MG63 (cell line): ENCODE data around the gene FLT3LG. TPM values are rescaled to one million over a fixed set of nuclear protein-coding genes. Genes with fewer than 3 reads are reported as not detected.
A peak's percentile ranks its signal among the peaks of the same experiment; 100 is the strongest.
"Not testable (repeated sequence)": the region's sequence is repeated elsewhere in the genome, so short reads cannot be mapped to it uniquely, and the experiment has no call there.

Experiments
- DNase-seq: peaks from one replicate; pipeline ENCODE4 v3.0.0-alpha.2; 2020
- H3K27me3 ChIP-seq: fragments of 250-450 bp; sonication (Bioruptor Pico); 2 replicates; pipeline ENCODE4 v1.5.1; 2020; ENCODE audit warnings: mild to moderate bottlenecking, moderate library complexity
- H3K36me3 ChIP-seq: fragments of 250-450 bp; sonication (Bioruptor Pico); 2 replicates; pipeline ENCODE4 v1.5.1; 2020; ENCODE audit warnings: mild to moderate bottlenecking, moderate library complexity
- H3K4me3 ChIP-seq: fragments of 250-450 bp; sonication (Bioruptor Pico); 2 replicates; pipeline ENCODE4 v1.5.1; 2020; ENCODE audit warnings: mild to moderate bottlenecking, moderate library complexity
- H3K9me3 ChIP-seq: fragments of 250-450 bp; sonication (Bioruptor Pico); 2 replicates; pipeline ENCODE4 v1.5.1; 2020; ENCODE audit warnings: mild to moderate bottlenecking, moderate library complexity
- total RNA-seq: library from RNA; depleted of rRNA; stranded (reverse); fragments of >200 nt; shearing (Covaris generic); gene quantifications from 2 replicates; pipeline ENCODE4 v1.2.3, GENCODE V29; 2014; ENCODE audit warnings: low replicate concordance

FLT3LG gene
- total RNA-seq, 1 experiment from 2014 or later: 5.0 TPM

GRCh38 chr19:49436381-49437017 lies 37.5 kb upstream of the FLT3LG start:
- H3K27me3 ChIP-seq: peaks cover 71% of the 10 kb centered on the region
- H3K9me3 ChIP-seq: no peaks in the 10 kb centered on the region
- no peak overlapping the region for H3K4me3 ChIP-seq
- no peaks in the 10 kb centered on the region for H3K36me3 ChIP-seq
- DNase-seq: no peak

DNA sequence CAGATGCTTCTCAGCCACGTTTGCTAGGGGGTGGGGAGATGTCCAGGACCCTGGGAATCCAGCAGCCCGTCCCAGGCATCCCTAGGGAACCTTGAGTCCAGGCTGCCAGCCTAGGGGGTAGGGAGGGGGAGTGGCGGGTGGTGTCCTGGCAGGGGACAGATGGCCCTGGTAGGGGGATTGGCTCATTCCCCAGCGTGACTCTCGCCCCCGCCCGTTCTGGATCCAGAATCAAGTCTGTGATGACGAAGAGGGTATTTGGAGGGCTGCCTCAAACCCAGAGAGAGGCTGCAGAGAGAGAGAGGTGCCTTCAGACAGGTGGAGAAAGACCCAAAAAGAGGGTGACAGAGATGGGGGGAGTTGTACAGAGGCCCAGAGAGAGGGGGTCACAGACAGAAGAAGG lies 36.8 kb upstream of the FLT3LG start:
- H3K27me3 ChIP-seq: peaks cover 73% of the 10 kb centered on the region
- no peaks in the 10 kb centered on the region for H3K9me3 ChIP-seq
- no peak overlapping the region for H3K4me3 ChIP-seq
- no peaks in the 10 kb centered on the region for H3K36me3 ChIP-seq
- no peak for DNase-seq

DNA sequence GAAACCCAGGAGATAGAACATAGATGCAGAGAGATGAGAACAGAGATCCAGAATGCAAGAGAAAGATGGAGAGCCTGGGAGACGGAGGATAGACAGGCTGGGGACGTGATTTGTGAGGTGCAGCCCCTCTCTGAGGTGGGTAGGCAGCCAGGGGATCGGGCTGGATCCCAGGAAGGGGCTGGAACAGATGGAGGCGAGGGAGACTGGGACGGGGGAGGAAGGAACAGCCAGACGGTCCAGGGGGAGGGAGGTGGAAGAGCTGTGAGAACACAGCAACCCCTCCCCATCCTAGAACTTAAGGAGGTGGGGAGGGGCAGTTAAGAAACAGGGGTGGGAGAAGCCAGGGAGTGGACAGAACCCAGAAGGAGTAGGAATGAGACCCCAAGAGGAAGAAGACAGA lies 35.8 kb upstream of the FLT3LG start:
- DNase-seq: no peak
- H3K27me3 ChIP-seq: peaks cover 67% of the 10 kb centered on the region

GRCh38 chr19:49439836-49440235 lies 34.2 kb upstream of the FLT3LG start:
- no peaks in the 10 kb centered on the region for H3K9me3 ChIP-seq
- no peak for DNase-seq
- peaks cover 61% of the 10 kb centered on the region for H3K27me3 ChIP-seq
- H3K36me3 ChIP-seq: no peaks in the 10 kb centered on the region
- H3K4me3 ChIP-seq: no peak overlapping the region

More for the DNA sequence above, 35.8 kb upstream of the FLT3LG start:
- Histone ChIP-seq H3K36me3 (no peaks in the 10 kb centered on the region), H3K9me3 (no peaks in the 10 kb centered on the region), H3K4me3 (no peak overlapping the region)

DNA sequence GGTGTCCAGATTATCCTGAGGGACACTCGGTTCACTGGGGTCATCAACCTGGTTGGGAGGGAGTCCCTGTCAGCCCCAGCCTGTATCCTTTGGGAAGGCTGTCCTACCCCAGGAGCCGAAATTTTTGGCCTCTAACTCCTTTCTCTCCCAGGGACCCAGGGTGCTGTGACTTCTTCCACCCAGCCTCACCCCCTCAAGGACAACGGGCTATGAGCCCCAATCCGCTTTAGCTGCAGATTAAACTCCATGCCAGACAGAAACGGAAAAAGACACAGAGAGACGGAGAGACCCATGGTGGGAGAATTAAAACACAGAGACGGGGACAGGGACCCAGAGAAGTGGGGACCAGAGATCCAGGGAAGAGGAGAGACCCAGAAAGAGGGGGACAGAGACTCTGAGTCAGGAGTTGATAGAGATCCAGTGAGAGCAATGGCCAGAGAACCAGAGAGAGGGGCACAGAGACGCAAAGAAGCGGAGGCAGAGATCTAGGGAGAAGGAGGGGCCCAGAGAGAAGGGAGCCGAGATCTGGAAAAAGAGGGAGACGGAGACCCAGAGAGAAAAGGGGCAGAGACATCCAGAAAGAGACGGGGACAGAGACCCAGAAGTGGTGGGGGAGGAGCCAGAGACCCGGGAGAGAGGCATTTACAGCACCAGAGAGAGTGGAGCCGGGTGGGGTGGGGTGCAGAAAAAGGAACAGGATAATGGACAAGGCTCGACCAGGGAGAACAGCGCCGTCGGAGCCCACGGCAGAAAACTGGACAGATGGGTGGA lies 33.4 kb upstream of the FLT3LG start:
- Histone ChIP-seq H3K9me3 (no peaks in the 10 kb centered on the region), H3K27me3 (peaks cover 61% of the 10 kb centered on the region), H3K36me3 (no peaks in the 10 kb centered on the region), H3K4me3 (no peak overlapping the region)
- no peak for DNase-seq

- Histone ChIP-seq H3K27me3 (peaks cover 58% of the 10 kb centered on the region), H3K4me3 (peak within 1 kb of the TSS; percentile 65), H3K36me3 (no peaks in the 10 kb centered on the region; the same call in 1 of the 2 replicates), H3K9me3 (no peaks in the 10 kb centered on the region)
- DNase-seq: no peak
These were observed 32.6 kb upstream of the FLT3LG start, which contains the start of gene SLC17A7 for GRCh38 chr19:49441210-49441959. Gene SLC17A7 (minus strand): TSS chr19:49441527. CDS start chr19:49441379, 148 bp downstream.

- Histone ChIP-seq H3K36me3 (peaks cover 5% of the 10 kb centered on the region), H3K27me3 (peaks cover 52% of the 10 kb centered on the region), H3K9me3 (no peaks in the 10 kb centered on the region), H3K4me3 (no peak overlapping the region)
- DNase-seq: no peak
These were observed 32.1 kb upstream of the FLT3LG start for GRCh38 chr19:49441960-49442350.

GRCh38 chr19:49442354-49442753 lies 31.7 kb upstream of the FLT3LG start:
- peaks cover 9% of the 10 kb centered on the region for H3K36me3 ChIP-seq
- peaks cover 48% of the 10 kb centered on the region for H3K27me3 ChIP-seq
- H3K4me3 ChIP-seq: peak overlapping the region; percentile 65
- H3K9me3 ChIP-seq: no peaks in the 10 kb centered on the region
- DNase-seq: peak; percentile 36

DNA sequence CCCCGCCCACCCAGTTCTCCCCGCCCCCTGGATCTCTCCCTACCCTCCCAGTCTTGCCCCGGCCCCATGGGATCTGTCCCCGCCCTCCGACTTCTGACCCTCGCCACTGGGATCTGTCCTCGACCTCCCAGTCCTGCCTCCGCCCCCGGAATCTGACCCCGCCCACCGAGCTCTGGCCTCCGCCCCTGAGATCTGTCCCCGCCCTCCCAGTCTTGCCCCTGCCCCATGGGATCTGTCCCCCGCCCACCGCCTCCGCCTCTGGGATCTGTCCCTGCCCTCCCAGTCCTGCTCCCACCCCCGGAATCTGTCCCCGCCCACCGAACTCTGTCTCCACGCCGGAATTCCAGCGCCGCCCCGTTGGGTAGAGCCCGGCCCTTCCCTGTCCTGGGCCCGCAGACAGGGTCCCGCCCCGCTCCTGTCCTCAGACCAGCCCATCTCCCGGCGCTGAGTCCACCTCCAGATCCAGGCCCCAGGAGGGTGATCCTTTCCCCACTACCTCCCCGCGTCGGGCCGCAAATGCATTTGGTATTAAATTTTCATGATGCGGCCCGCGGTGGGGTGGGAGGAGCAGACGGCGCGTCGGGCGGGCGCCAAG lies 31.1 kb upstream of the FLT3LG start:
- Histone ChIP-seq H3K27me3 (peaks cover 43% of the 10 kb centered on the region), H3K4me3 (peak overlapping the region; percentile 65), H3K9me3 (no peaks in the 10 kb centered on the region), H3K36me3 (peaks cover 14% of the 10 kb centered on the region)
- peak; percentile 98 for DNase-seq

DNA sequence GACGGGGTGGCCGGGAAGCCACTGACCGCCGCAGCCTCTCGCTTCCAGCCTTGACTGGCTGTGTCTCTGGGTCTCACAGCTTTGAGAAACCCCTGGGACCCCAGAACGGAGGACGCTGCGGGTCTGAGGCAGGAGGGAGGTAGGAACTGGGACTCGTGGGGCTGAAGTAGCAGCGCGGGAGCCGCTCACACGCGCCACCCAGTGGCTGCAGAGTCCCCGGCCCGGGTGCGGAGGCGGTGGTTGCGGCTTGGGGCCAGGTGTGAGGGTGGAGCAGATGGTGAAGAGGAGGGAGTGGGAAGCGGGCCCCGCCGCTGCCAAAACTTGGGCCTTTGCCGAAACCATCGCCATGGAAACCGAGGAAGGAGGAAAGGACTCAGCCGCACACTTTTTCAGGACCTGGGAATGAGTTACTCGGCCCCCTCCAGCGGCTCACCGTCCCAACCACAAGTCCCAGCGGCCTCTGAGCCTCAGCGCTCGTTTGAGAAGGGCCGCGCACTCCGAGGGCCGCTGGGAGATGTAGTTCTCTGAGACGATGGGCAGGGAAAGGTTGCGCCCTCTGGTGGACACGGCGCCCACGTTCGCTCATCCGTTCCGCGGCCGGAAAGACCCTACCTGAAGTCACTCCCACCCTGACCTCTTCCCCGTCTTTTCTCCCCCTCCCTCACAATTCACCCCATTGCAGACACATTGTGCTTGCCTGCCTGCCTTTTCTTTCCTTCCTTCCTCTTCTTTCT lies 30.5 kb upstream of the FLT3LG start:
- H3K9me3 ChIP-seq: no peaks in the 10 kb centered on the region
- peak; percentile 96 for DNase-seq
- H3K27me3 ChIP-seq: peaks cover 36% of the 10 kb centered on the region
- H3K4me3 ChIP-seq: peak overlapping the region; percentile 65
- H3K36me3 ChIP-seq: peaks cover 19% of the 10 kb centered on the region

DNA sequence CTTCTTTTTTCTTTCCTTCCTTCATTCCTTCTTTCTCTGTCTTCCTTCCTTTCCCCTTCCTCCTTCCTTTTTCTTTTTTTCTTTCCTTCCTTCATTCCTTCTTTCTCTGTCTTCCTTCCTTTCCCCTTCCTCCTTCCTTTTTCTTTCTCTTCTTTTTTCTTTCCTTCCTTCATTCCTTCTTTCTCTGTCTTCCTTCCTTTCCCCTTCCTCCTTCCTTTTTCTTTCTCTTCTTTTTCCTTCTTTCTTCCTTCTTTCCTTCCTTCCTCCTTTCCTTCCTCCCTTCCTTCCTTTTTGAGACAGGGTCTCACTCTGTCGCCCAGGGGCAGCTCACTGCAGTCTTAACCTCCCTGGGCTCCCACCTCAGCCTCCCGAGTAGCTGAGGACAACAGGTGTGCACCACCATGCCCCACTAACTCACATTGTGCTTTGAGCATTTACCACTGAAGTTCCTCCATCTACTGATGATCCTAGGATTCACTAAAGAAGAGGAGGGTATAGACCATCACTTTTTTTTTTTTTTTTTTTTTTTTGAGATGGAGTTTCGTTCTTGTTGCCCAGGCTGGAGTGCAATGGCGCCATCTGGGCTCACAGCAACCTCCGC lies 29.8 kb upstream of the FLT3LG start:
- not testable (repeated sequence) for H3K4me3 ChIP-seq, DNase-seq, H3K9me3 ChIP-seq
- peaks cover 30% of the 10 kb centered on the region for H3K27me3 ChIP-seq
- H3K36me3 ChIP-seq: peaks cover 24% of the 10 kb centered on the region

GRCh38 chr19:49445997-49446396 lies 28.0 kb upstream of the FLT3LG start:
- H3K27me3 ChIP-seq: peaks cover 12% of the 10 kb centered on the region
- no peak overlapping the region for H3K4me3 ChIP-seq
- no peak for DNase-seq
- H3K9me3 ChIP-seq: no peaks in the 10 kb centered on the region
- H3K36me3 ChIP-seq: peaks cover 36% of the 10 kb centered on the region

DNA sequence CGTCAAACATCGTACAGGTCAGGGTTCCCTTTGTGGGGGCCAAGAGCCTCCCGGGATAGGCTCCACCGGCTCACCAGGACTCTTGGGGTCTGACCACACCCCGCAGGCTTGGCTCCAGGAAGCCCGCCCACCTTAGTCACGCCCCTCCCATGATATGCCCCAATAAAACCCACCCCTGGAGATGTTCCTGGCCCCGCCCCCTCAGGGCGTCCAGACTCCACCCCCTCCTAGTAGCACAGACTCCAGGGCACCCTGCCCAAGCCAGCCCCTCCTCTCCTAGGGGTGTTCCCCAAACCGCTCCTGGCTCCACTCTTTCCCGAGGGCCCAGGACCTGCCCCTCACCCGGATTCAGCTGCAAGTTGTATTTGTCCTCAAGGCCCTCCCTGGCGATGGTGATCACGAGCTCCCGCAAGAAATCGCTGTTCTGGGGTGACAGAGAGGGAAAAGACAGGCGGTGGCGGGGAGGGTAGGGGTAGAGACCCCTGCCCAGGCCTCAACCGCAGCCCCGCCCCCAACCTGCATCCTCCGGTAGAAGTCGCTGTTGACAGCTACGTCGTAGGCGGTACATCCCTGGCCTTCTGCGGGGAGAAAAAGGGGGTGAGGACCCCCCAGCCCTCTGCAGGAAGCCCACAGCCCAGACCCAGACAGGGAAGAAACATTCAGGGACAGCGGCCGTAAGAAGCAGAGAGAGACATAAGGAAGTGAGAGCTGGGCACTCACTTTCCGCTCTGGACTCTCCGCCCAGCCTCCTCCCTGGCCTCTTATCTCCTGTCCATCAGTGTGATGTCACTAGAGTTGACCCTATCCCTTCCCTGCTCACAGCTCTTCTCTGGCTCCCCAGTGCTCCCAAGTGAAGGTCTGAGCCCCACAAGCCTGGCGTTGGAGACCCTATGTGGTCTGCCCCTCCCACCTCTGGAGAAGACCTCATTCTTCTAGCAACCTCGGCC lies 26.3 kb upstream of the FLT3LG start:
- no peak overlapping the region for H3K4me3 ChIP-seq
- peaks cover 36% of the 10 kb centered on the region for H3K36me3 ChIP-seq
- no peaks in the 10 kb centered on the region for H3K27me3 ChIP-seq
- H3K9me3 ChIP-seq: no peaks in the 10 kb centered on the region
- DNase-seq: peak; percentile 42

- H3K9me3 ChIP-seq: no peaks in the 10 kb centered on the region
- H3K27me3 ChIP-seq: no peaks in the 10 kb centered on the region
- peaks cover 36% of the 10 kb centered on the region for H3K36me3 ChIP-seq
- no peak for DNase-seq
- H3K4me3 ChIP-seq: no peak overlapping the region
These were observed 25.6 kb upstream of the FLT3LG start for GRCh38 chr19:49448432-49448786.

- H3K9me3 ChIP-seq: no peaks in the 10 kb centered on the region
- H3K36me3 ChIP-seq: peaks cover 39% of the 10 kb centered on the region
- H3K4me3 ChIP-seq: peak overlapping the region; percentile 89
- no peaks in the 10 kb centered on the region for H3K27me3 ChIP-seq
- DNase-seq: no peak
These were observed 23.6 kb upstream of the FLT3LG start for GRCh38 chr19:49450405-49450804.
